GM21528 (cell line): Measurements from ENCODE around the gene STK32B.
"Not testable (repeated sequence)": the region's sequence is repeated elsewhere in the genome, so short reads cannot be mapped to it uniquely, and the experiment has no call there.

Experiments used
- ATAC-seq: cut with Tn5 transposase; IDR thresholded peaks from one replicate; pipeline ENCODE4 v1.9.1; 2021; ENCODE audit warnings: mild to moderate bottlenecking, moderate library complexity; ENCODE audit not compliant: unreplicated experiment, low FRiP score

STK32B gene

GRCh38 chr4:5421416-5421815, 370.1 kb downstream of the STK32B start:
- ATAC-seq: no peak

GRCh38 chr4:5422195-5422594, 370.9 kb downstream of the STK32B start:
- no peak for ATAC-seq

GRCh38 chr4:5423670-5424069, 372.4 kb downstream of the STK32B start:
- no peak for ATAC-seq

GRCh38 chr4:5424211-5424610, 372.9 kb downstream of the STK32B start:
- no peak for ATAC-seq

GRCh38 chr4:5424901-5425300, 373.6 kb downstream of the STK32B start:
- no peak for ATAC-seq

GRCh38 chr4:5429747-5430146, 378.5 kb downstream of the STK32B start:
- no peak for ATAC-seq

- ATAC-seq: no peak
Measured at GRCh38 chr4:5433196-5433595, 381.9 kb downstream of the STK32B start.

GRCh38 chr4:5435201-5435600, 383.9 kb downstream of the STK32B start:
- ATAC-seq: no peak

GRCh38 chr4:5435823-5436222, 384.5 kb downstream of the STK32B start:
- no peak for ATAC-seq

GRCh38 chr4:5443976-5444802, 392.9 kb downstream of the STK32B start:
- ATAC-seq: not testable (repeated sequence)

- ATAC-seq: no peak
Measured at GRCh38 chr4:5444918-5445517, 393.7 kb downstream of the STK32B start.

- ATAC-seq: no peak
Measured at GRCh38 chr4:5446595-5447226, 395.4 kb downstream of the STK32B start.

- no peak for ATAC-seq
Measured at GRCh38 chr4:5447755-5448154, 396.5 kb downstream of the STK32B start.

GRCh38 chr4:5448221-5448620, 396.9 kb downstream of the STK32B start:
- no peak for ATAC-seq

- no peak for ATAC-seq
Measured at GRCh38 chr4:5451243-5451642, 400.0 kb downstream of the STK32B start.

GRCh38 chr4:5452156-5452555, 400.9 kb downstream of the STK32B start:
- ATAC-seq: no peak

- ATAC-seq: no peak
Measured at GRCh38 chr4:5455003-5455585, 403.8 kb downstream of the STK32B start.

GRCh38 chr4:5456296-5456845, 405.1 kb downstream of the STK32B start:
- ATAC-seq: no peak

GRCh38 chr4:5458676-5459075, 407.4 kb downstream of the STK32B start:
- ATAC-seq: no peak

- ATAC-seq: no peak
Measured at GRCh38 chr4:5459236-5459635, 408.0 kb downstream of the STK32B start.
